Astrocyte of the cerebellum (primary cell): ENCODE measurements around the gene TIFAB.

ENCODE experiments used
- DNase-seq: peaks from one replicate; pipeline ENCODE4 v3.0.0-alpha.2; 2011; ENCODE audit warnings: low read depth
- H3K4me3 ChIP-seq: 2 replicates; pipeline ENCODE4 v1.5.1; 2011; ENCODE audit warnings: mild to moderate bottlenecking, low read depth, low read length, moderate library complexity
- CTCF ChIP-seq: IDR thresholded peaks from 2 replicates; pipeline ENCODE4 v1.5.1; 2012; ENCODE audit warnings: low read length, low read depth, moderate library complexity, mild to moderate bottlenecking; ENCODE audit errors: missing control alignments
- in situ Hi-C: cut with HindIII; loops from 2 replicates; pipeline ENCODE4 v1.10.0; 2017; ENCODE audit warnings: low sequenced_read_pairs

The TIFAB gene

GRCh38 chr5:135435467-135436330 lies 16.5 kb downstream of the TIFAB start:
- no peak for DNase-seq
- no peak for TF ChIP-seq CTCF
- H3K4me3 ChIP-seq = no peak overlapping the region
- in situ Hi-C loops = no loop called here

GRCh38 chr5:135434591-135435466 lies 17.3 kb downstream of the TIFAB start:
- H3K4me3 ChIP-seq = no peak overlapping the region
- in situ Hi-C loops = no loop called here
- no peak for TF ChIP-seq CTCF
- no peak for DNase-seq

DNA sequence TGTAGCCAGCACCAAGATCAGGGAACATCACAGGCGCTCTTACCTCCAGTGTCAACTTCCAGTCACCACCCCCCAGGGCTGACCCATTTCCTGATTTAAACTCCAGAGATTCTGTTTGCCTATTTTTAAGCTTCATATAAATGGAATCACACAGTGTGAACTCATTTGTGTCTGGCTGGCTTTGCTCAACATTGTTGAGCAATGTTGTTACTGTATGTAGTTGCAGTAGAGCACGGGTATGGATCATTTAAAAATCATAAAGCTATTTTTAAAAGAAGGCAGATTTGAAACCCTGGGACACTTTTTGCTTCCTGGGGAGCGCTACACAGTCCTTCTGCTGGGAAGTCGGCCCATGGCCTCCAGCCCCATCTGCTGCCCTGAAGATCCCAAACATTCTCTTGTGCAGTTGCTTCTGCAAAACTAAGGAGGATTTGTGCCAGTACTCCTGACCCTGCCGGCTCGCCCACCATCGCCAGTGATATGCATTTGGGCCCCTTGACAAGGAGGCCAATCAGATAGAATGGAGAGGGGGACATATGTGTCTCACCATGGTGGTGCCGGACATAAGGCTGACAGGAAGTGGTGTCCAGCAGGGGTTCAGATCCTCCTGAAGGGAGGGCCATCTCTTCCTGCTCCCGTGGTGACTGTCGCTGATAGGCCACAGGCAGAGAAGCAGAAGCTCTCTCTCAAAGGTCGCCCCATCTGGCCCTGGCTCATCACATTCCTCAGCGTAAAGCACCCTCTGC lies 18.3 kb downstream of the TIFAB start:
- in situ Hi-C loops = no loop called here
- H3K4me3 ChIP-seq = no peak overlapping the region
- no peak for DNase-seq

GRCh38 chr5:135432113-135432512 lies 20.0 kb downstream of the TIFAB start:
- H3K4me3 ChIP-seq = no peak overlapping the region
- no peak for TF ChIP-seq CTCF
- DNase-seq = no peak
- in situ Hi-C loops = no loop called here

More for the DNA sequence above, 18.3 kb downstream of the TIFAB start:
- TF ChIP-seq CTCF = no peak

DNA sequence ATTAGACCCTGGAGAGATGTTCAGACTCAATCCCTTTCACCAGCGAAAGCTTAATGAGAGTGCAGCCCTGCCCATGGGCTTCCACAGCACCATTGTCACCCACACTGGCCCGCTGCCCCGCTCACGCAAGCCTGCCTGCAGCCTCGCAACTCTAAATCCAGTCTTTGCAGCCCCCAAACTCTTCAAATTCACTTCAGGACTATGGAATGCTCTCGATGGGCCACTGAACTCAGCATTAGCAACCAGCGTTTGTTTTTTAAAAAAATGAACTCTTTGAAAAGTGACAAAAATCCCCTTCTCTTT lies 22.1 kb downstream of the TIFAB start:
- in situ Hi-C loops = no loop called here
- TF ChIP-seq CTCF = no peak
- H3K4me3 ChIP-seq = no peak overlapping the region
- no peak for DNase-seq
